Dermis lymphatic vessel endothelial cell (primary cell): ENCODE results near the gene DMGDH. TPM values are rescaled to one million over a fixed set of nuclear protein-coding genes. Genes with fewer than 3 reads are reported as not detected.

ENCODE experiments used
- total RNA-seq: library from RNA; depleted of rRNA; stranded (reverse); fragments of >200 nt; gene quantifications from 2 replicates; pipeline ENCODE4 v1.2.1, GENCODE V29; 2014

The DMGDH gene
- 0.26 and 0.43 TPM in 2 replicates for total RNA-seq

GRCh38 chr5:79069488-79070349 lies at the start of gene DMGDH, which contains the start of gene BHMT2:
DMGDH (minus strand) TSS chr5:79069674; CDS start chr5:79069620, 54 bp downstream.
BHMT2 (plus strand) TSS chr5:79069767; CDS start chr5:79069783, 16 bp downstream.

GRCh38 chr5:79111387-79111959 lies 42.0 kb upstream of the DMGDH start, which contains the start of gene BHMT:
BHMT (plus strand) TSS chr5:79111809; CDS start chr5:79111886, 77 bp downstream.

GRCh38 chr5:78985116-78985724 lies 84.3 kb downstream of the DMGDH start, which contains the start of gene ARSB:
ARSB (minus strand) TSS chr5:78985310; CDS start chr5:78985248, 62 bp downstream.

Other genes starting within 250 kb of the DMGDH start
- gene ARSB, start 84.4 kb downstream of the DMGDH start, total RNA-seq = 9.5 and 13.9 TPM in 2 replicates
- gene BHMT2, start 93 bp upstream of the DMGDH start, total RNA-seq = 0.86 and 2.7 TPM in 2 replicates
- not detected in 2 replicates for gene BHMT, start 42.1 kb upstream of the DMGDH start, total RNA-seq
- gene JMY, start 166.5 kb upstream of the DMGDH start, total RNA-seq = 13.8 and 15.3 TPM in 2 replicates